ENCODE results near the gene PDE6D.

Gene PDE6D

DNA sequence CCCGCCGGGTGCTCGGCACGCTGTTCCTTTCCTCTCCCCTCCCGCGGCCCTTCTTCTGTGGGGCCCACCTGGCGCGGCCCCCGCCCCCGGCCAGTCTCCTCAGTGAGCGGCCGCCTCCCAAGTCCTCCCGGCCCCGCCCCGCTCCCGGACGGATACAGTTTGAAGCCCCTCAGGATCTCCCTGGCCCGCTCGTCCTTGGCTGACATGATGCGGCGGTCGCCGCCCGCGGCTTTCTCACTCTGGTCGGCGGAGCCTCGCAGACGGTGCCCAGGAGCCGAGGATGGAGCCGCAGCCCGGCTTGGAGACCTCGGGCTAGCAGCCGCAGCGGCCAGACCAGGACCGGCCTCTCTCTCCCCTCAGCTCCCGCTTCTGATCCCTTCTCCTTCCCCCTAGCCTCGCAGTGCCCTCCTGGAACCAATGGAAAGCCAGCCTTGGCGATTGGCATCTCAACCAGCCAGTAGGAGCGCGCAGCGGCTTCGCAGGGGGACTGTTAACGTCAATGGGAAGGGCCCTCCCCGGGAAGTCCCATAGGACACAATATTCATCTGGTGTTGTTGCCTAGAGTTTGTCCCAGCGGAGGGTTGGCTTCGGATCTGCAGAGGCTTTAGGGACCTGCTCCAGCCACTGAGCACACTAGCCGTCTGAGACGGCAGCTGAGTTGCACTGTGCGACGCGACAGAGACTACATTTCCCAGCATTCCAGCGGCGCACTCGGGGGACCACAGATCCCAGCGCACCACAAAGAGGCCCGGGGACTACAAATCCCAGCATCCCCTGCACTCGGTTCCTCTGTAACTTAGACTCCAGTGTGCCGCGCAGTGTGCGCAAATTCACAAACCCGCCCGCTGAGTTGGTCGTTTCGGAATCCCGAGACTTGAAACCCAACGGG is at the start of gene PDE6D:
TSS of gene PDE6D (minus strand) at position 374 of the 889 bp plus-strand sequence. CDS start at position 206, 168 bp downstream.
- peaks cover 8% of the 10 kb centered on the region for H3K36me3 Mint-ChIP-seq (ENCODE audit: insufficient read depth)
- H3K9me3 Mint-ChIP-seq: no peaks in the 10 kb centered on the region
- DNase-seq (ENCODE audit: low spot score in 2 of 2) (peak; percentile 94 to 96), ATAC-seq (replicated peaks; ENCODE audit: extremely low read depth, poor library complexity, severe bottlenecking) (peak; percentile 90)
- peaks cover 54% of the 10 kb centered on the region for H3K4me1 Mint-ChIP-seq
- peak within 1 kb of the TSS; percentile 99 for H3K4me3 Mint-ChIP-seq
- H3K27ac Mint-ChIP-seq (ENCODE audit: low read depth): peak within 1 kb of the TSS; percentile 98
- no peaks in the 10 kb centered on the region for H3K27me3 Mint-ChIP-seq

DNA sequence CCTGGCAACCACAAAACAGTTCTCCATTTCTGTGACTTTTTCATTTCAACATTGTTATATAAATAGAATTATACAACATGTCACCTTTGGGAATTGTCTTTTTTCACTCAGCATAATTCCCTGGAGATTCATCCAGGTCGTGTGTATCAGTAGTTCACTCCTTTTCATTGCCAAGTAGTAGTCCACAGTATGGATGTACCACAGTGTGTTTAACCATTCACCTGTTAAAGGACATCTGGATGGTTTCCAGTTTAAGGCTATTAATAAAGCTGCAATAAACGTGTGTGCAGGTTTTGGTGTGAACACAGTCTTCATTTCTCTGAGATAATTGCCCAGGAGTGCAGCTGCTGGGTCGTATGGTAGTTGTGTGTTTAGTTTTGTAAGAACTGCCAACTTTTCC is 40.8 kb upstream of the PDE6D start:
- no peak for DNase-seq (ENCODE audit: low spot score in 2 of 2)
- H3K27me3 Mint-ChIP-seq: peaks cover 30% of the 10 kb centered on the region
- H3K4me3 Mint-ChIP-seq: no peak overlapping the region
- no peak overlapping the region for H3K27ac Mint-ChIP-seq (ENCODE audit: low read depth)
- H3K4me1 Mint-ChIP-seq: no peaks in the 10 kb centered on the region
- H3K36me3 Mint-ChIP-seq (ENCODE audit: insufficient read depth): no peaks in the 10 kb centered on the region
- no peaks in the 10 kb centered on the region for H3K9me3 Mint-ChIP-seq
- ATAC-seq (replicated peaks; ENCODE audit: extremely low read depth, poor library complexity, severe bottlenecking): no peak

DNA sequence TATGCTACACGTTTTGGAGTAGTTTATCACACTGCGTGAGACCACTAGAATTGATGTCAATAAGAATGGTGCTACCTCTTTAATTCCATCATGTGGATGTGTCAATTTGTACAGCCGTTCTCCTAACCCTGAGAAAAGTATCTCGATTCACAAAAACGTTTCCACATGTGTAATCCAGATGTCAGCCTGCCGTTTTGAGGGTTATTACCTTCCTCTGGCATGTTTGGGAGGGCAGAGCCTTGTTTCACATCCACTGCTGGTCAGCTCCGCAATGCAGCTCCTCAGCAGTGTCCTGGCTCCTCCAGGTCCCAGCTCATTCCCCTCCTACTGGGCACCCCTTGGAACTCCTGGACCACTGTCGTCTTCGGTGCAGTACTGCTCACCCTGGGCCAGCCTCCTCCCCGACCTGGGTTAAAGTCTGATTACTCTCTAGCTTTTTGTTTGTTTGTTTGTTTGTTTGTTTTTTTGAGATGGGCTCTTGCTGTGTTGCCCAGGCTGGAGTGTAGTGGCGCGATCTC is 39.8 kb upstream of the PDE6D start:
- no peaks in the 10 kb centered on the region for H3K36me3 Mint-ChIP-seq (ENCODE audit: insufficient read depth)
- no peak overlapping the region for H3K27ac Mint-ChIP-seq (ENCODE audit: low read depth)
- no peaks in the 10 kb centered on the region for H3K4me1 Mint-ChIP-seq
- ATAC-seq (replicated peaks; ENCODE audit: extremely low read depth, poor library complexity, severe bottlenecking) (no peak), DNase-seq (ENCODE audit: low spot score in 2 of 2) (no peak)
- no peaks in the 10 kb centered on the region for H3K9me3 Mint-ChIP-seq
- H3K4me3 Mint-ChIP-seq: no peak overlapping the region
- peaks cover 30% of the 10 kb centered on the region for H3K27me3 Mint-ChIP-seq

DNA sequence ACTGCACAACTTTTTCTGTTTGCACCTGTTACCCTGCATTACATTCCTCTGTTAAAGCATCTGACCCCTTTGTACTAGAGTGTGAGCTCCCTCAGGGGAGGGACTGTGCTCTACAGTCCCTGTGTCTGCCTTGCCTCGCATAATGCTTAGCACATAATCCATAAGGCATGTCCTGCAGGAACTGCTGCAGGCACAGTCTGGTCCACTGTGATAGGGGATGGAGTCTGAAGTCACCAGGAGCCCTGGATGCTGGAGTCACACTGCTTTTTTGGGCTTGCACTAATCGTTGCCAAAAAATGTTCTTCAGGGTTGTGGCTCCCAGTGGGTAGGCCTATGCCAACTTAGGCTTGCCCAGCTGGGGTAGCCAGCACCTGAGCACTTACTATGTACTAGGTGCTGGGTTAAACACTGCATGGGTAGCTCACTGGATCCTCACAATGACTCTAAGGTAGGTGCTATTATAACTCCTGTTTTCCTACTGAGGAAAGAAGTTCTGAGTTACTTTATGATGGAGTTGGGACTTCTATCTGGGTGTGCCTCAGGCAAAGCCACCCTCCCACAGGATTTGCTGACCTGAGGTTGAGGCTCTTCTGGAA is 38.5 kb upstream of the PDE6D start:
- no peaks in the 10 kb centered on the region for H3K9me3 Mint-ChIP-seq
- H3K27me3 Mint-ChIP-seq: peaks cover 30% of the 10 kb centered on the region
- no peaks in the 10 kb centered on the region for H3K4me1 Mint-ChIP-seq
- no peak for DNase-seq (ENCODE audit: low spot score in 2 of 2)
- H3K4me3 Mint-ChIP-seq: no peak overlapping the region
- H3K27ac Mint-ChIP-seq (ENCODE audit: low read depth): no peak overlapping the region
- ATAC-seq (replicated peaks; ENCODE audit: extremely low read depth, poor library complexity, severe bottlenecking): no peak
- H3K36me3 Mint-ChIP-seq (ENCODE audit: insufficient read depth): no peaks in the 10 kb centered on the region

DNA sequence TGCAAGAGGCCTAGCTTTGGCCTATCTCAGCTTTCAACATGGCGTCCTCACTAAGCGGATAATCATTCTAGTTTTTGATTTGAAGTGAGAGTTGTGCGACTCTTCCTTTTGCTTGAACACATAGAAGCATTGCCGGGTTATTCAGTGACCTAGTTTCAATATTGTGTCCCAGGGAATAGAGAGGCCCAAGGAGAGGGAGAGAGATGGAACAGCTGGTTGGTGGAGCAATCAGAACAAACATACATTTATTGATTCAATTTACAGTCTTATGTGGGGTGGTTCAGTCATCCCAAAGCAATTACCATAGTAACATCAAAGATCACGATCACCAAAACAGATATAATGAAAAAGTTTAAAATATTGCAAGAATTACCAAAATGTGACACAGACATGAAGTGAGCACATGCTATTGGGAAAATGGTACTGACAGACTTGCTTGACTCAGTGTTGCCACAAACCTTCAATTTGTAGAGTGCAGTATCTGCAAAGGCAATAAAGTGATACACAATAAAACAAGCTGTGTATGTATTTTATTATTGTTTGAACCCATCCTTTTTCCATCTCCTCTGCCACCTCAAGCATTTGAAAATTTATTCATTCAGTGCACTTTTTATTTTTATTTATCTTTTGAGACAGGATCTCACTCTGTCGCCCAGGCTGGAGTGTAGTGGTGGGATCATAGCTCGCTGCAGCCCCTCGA is 35.4 kb upstream of the PDE6D start:
- DNase-seq (ENCODE audit: low spot score in 2 of 2): no peak
- no peaks in the 10 kb centered on the region for H3K4me1 Mint-ChIP-seq
- no peak for ATAC-seq (replicated peaks; ENCODE audit: extremely low read depth, poor library complexity, severe bottlenecking)
- H3K36me3 Mint-ChIP-seq (ENCODE audit: insufficient read depth): peaks cover 5% of the 10 kb centered on the region
- no peak overlapping the region for H3K4me3 Mint-ChIP-seq
- no peaks in the 10 kb centered on the region for H3K9me3 Mint-ChIP-seq
- no peak overlapping the region for H3K27ac Mint-ChIP-seq (ENCODE audit: low read depth)
- H3K27me3 Mint-ChIP-seq: peaks cover 16% of the 10 kb centered on the region

DNA sequence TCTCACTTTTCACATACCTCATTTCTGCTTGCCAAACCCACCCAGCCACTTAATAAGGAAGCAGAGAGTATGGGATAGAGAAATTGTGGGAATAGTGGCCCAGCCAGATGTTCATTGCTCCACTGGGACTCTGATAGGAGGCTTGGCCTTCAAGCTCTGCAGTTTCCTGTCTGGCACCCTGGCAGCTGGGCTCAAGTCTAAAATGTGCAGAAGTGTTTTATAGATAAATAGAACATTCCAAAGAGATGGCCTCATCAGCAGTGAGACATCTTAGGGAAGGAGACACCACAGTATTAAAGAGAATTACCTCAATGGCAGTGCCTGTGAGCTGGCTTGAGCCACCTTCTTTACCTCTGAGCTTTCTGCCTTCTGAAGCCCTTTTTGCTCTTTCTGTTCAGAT is 29.8 kb upstream of the PDE6D start:
- DNase-seq (ENCODE audit: low spot score in 2 of 2) (no peak), ATAC-seq (replicated peaks; ENCODE audit: extremely low read depth, poor library complexity, severe bottlenecking) (no peak)
- no peaks in the 10 kb centered on the region for H3K27me3 Mint-ChIP-seq
- no peaks in the 10 kb centered on the region for H3K4me1 Mint-ChIP-seq
- H3K36me3 Mint-ChIP-seq (ENCODE audit: insufficient read depth): peaks cover 26% of the 10 kb centered on the region
- no peak overlapping the region for H3K27ac Mint-ChIP-seq (ENCODE audit: low read depth)
- no peak overlapping the region for H3K4me3 Mint-ChIP-seq
- H3K9me3 Mint-ChIP-seq: no peaks in the 10 kb centered on the region

DNA sequence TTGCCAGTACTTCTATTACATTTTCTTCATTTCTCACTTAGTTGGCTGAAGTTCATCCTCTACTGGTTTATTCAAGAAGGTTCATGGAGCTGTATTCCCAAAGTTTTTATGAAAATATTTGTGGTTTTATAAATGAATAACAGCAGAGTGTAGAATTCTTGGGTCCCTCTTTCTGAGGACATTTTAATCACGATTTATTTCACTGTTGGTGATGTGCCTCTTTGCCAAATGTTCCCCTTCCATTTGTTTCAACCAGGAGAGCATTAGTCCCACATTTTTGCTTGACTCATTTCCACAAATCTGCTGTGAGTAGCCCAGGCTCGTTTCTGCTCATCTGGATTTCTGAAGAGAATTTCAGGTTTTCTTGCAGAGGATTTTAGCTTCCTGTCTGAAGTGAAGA is 25.9 kb upstream of the PDE6D start:
- ATAC-seq (replicated peaks; ENCODE audit: extremely low read depth, poor library complexity, severe bottlenecking) (no peak), DNase-seq (ENCODE audit: low spot score in 2 of 2) (no peak)
- Mint-ChIP-seq H3K27ac (ENCODE audit: low read depth) (no peak overlapping the region), H3K4me1 (peaks cover 12% of the 10 kb centered on the region), H3K36me3 (ENCODE audit: insufficient read depth) (peaks cover 36% of the 10 kb centered on the region), H3K27me3 (no peaks in the 10 kb centered on the region), H3K9me3 (no peaks in the 10 kb centered on the region), H3K4me3 (no peak overlapping the region)

DNA sequence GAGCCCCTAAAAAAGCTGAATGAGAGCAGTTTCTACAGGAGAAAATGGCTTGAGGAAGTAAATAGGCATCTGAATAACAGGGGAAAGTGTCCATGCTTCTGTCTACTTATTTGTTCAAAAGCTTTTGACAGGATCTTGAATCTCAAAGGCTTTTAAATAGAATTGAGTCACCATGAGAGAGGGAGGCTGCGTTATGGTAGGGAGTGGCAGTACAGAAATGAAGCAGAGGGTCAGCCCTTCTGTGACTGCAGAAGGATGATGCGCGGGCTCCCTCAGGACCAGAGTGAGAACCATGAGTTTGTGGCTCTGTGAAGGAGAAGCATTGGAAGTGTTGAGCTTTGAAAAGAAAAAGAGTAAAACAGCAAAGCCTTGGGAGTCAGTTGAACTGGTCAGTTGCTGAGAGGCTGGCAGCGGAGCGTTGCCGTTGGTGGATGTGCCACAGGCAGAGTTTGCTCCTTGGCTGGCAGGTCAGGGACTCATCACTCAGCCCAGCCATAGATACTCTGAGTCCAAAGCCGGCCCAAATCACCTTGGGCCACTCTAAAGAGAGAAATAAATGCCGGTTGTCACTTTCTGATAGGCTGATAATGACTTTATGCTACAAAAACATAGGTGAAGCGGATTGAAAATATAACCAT is 22.5 kb upstream of the PDE6D start:
- Mint-ChIP-seq H3K27ac (ENCODE audit: low read depth) (no peak overlapping the region), H3K36me3 (ENCODE audit: insufficient read depth) (peaks cover 36% of the 10 kb centered on the region), H3K27me3 (no peaks in the 10 kb centered on the region), H3K9me3 (no peaks in the 10 kb centered on the region), H3K4me3 (no peak overlapping the region), H3K4me1 (peaks cover 12% of the 10 kb centered on the region)
- no peak for ATAC-seq (replicated peaks; ENCODE audit: extremely low read depth, poor library complexity, severe bottlenecking)
- DNase-seq (ENCODE audit: low spot score in 2 of 2): no peak

DNA sequence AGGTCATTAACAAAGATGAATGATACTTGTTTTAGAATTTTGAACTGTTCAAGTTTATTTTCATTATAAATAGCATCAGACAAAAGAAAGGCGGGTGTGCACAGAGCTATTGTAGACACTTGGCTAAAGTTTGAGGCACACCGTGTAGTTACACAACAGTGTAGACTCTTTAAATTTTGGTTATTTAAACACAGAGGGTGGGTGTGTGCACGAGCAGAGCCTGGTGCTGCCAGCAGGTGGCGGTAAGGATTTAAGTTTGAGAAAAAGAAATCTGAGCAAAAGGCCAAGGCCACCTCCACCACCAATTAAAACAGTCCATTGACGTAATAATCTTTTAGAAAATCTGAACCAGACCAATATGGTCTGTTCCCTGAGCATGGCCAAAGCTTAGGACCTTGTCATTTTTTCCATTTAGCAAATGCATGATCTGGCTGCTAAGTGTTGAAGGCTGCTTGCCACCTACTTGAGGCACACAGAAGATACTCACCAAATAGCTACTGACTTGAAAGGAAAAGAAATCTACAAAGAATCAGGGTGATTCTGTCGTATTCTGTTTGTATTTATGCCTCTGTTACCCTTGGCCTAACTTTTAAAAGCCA is 19.5 kb upstream of the PDE6D start:
- Mint-ChIP-seq H3K9me3 (no peaks in the 10 kb centered on the region), H3K36me3 (ENCODE audit: insufficient read depth) (peaks cover 44% of the 10 kb centered on the region), H3K4me1 (peaks cover 12% of the 10 kb centered on the region), H3K27ac (ENCODE audit: low read depth) (no peak overlapping the region), H3K27me3 (no peaks in the 10 kb centered on the region), H3K4me3 (no peak overlapping the region)
- ATAC-seq (replicated peaks; ENCODE audit: extremely low read depth, poor library complexity, severe bottlenecking): no peak
- no peak for DNase-seq (ENCODE audit: low spot score in 2 of 2)

DNA sequence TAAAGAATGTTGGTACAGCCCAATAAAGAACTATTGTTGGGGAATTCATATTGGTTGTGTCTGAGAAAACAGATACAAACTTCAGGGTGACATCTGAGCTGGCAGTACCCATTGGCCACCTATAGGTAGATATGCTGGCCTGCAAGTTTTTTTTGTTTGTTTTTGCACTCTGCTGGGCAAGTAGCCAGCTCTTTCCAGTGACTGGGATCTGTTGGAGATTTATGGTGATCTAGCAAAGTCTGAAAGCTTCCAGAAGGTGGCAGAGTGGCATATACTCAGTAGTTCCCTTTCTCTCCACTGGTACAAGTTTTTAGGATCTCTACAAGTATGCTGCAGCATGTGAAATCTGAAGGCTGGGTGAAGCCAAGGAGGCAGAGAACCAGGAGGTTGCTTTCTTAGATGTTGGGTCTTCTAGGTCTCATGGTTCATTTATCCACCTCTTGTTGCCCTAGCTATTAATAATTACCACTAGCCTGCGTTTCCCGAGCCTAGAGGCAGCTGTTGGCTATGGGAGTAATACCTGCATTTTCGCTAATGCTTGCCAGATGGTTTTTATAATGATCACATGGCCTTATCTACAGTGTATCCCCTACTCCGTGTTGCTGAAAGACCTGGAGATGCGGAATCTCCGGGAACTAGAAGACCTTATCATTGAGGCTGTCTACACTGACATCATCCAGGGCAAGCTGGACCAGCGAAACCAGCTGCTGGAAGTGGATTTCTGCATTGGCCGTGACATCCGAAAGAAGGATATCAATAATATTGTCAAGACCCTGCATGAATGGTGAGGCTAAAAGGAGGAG is 14.6 kb upstream of the PDE6D start:
- Mint-ChIP-seq H3K27me3 (no peaks in the 10 kb centered on the region), H3K27ac (ENCODE audit: low read depth) (no peak overlapping the region), H3K36me3 (ENCODE audit: insufficient read depth) (peaks cover 59% of the 10 kb centered on the region), H3K4me3 (no peak overlapping the region), H3K9me3 (no peaks in the 10 kb centered on the region), H3K4me1 (peaks cover 22% of the 10 kb centered on the region)
- ATAC-seq (replicated peaks; ENCODE audit: extremely low read depth, poor library complexity, severe bottlenecking) (no peak), DNase-seq (ENCODE audit: low spot score in 2 of 2) (no peak)

DNA sequence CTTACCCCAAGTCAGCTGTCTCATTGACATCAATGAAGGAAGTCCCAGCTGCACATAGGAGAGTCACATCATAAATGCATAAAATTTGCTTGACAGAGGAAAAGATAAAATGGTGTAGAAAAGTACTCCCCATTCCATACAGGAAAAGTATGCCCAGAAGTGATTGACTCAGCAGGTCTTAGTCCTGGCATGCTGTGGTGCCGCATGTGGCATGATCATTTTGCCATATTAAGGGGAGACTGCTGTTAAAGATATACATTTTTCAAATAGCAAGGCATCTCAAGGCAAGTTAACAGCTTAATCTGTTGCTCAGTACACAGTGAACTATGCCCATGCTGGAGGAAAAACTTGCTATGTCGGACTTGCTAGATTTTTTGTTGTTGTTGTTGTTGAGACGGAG is 13.3 kb upstream of the PDE6D start:
- peaks cover 63% of the 10 kb centered on the region for H3K36me3 Mint-ChIP-seq (ENCODE audit: insufficient read depth)

More for the DNA sequence above, 13.3 kb upstream of the PDE6D start:
- DNase-seq (ENCODE audit: low spot score in 2 of 2) (no peak), ATAC-seq (replicated peaks; ENCODE audit: extremely low read depth, poor library complexity, severe bottlenecking) (no peak)
- Mint-ChIP-seq H3K4me1 (peaks cover 29% of the 10 kb centered on the region), H3K27me3 (no peaks in the 10 kb centered on the region), H3K9me3 (no peaks in the 10 kb centered on the region), H3K4me3 (no peak overlapping the region), H3K27ac (ENCODE audit: low read depth) (no peak overlapping the region)
